DOHH2 (cell line): ENCODE results near the gene SEMA5A.

ENCODE experiments used
- H3F3A ChIP-seq: fragments of 200-600 bp; sonication (generic), shearing (Covaris generic); 2 replicates; pipeline ENCODE4 v1.6.0; 2016; ENCODE audit warnings: antibody characterized with exemption, mild to moderate bottlenecking; ENCODE audit not compliant: control insufficient read depth, insufficient read depth
- H3K27ac ChIP-seq: fragments of 200-600 bp; sonication (generic); 2 replicates; pipeline ENCODE4 v1.5.1; 2014; ENCODE audit warnings: low read depth, mild to moderate bottlenecking, low read length, moderate library complexity
- H3K27me3 ChIP-seq: fragments of 200-600 bp; sonication (generic); 2 replicates; pipeline ENCODE4 v1.6.1; 2014; ENCODE audit warnings: mild to moderate bottlenecking, low read length, mixed read lengths; ENCODE audit not compliant: control insufficient read depth
- H3K36me3 ChIP-seq: fragments of 200-600 bp; sonication (generic); 2 replicates; pipeline ENCODE4 v1.6.1; 2014; ENCODE audit warnings: mild to moderate bottlenecking, low read length, moderate library complexity, mixed read lengths; ENCODE audit not compliant: control insufficient read depth
- H3K4me1 ChIP-seq: fragments of 200-600 bp; sonication (generic); 2 replicates; pipeline ENCODE4 v1.6.1; 2014; ENCODE audit warnings: mild to moderate bottlenecking, low read length, mixed read lengths; ENCODE audit not compliant: control insufficient read depth
- H3K4me2 ChIP-seq: fragments of 200-600 bp; sonication (generic); 2 replicates; pipeline ENCODE4 v1.6.0; 2014; ENCODE audit warnings: mild to moderate bottlenecking, low read length, moderate library complexity
- H3K4me3 ChIP-seq: fragments of 200-600 bp; sonication (generic); 2 replicates; pipeline ENCODE4 v1.5.1; 2014; ENCODE audit warnings: mild to moderate bottlenecking, low read length, mixed read lengths
- H3K79me2 ChIP-seq: fragments of 200-600 bp; sonication (generic); 2 replicates; pipeline ENCODE4 v1.6.1; 2014; ENCODE audit warnings: mild to moderate bottlenecking, low read length, mixed read lengths; ENCODE audit not compliant: control insufficient read depth
- H3K9me2 ChIP-seq: fragments of 200-600 bp; sonication (generic); replicated peaks from 2 replicates; pipeline ENCODE4 v1.6.1; 2014; ENCODE audit warnings: mild to moderate bottlenecking, low read length, mixed read lengths; ENCODE audit not compliant: control insufficient read depth
- H3K9me3 ChIP-seq: fragments of 200-600 bp; sonication (generic); 2 replicates; pipeline ENCODE4 v1.6.1; 2014; ENCODE audit warnings: antibody characterized with exemption, low read length, mixed read lengths; ENCODE audit not compliant: control insufficient read depth, insufficient read depth
- H4K20me1 ChIP-seq: fragments of 200-600 bp; sonication (generic); 2 replicates; pipeline ENCODE4 v1.6.0; 2014; ENCODE audit warnings: low read depth, mild to moderate bottlenecking, antibody characterized with exemption, low read length, moderate library complexity; ENCODE audit not compliant: control insufficient read depth, insufficient read depth
- CTCF ChIP-seq: fragments of 200-600 bp; sonication (generic); IDR thresholded peaks from one replicate; pipeline ENCODE4 v1.5.1; 2014; ENCODE audit warnings: antibody characterized with exemption, mild to moderate bottlenecking, low read depth, low read length; ENCODE audit not compliant: poor library complexity, severe bottlenecking
- EZH2phosphoT487 ChIP-seq: fragments of 200-600 bp; sonication (generic); IDR thresholded peaks from 2 replicates; pipeline ENCODE4 v1.6.1; 2017; ENCODE audit warnings: borderline replicate concordance, mild to moderate bottlenecking, antibody characterized with exemption, low read length, moderate library complexity, mixed read lengths

The SEMA5A gene

DNA sequence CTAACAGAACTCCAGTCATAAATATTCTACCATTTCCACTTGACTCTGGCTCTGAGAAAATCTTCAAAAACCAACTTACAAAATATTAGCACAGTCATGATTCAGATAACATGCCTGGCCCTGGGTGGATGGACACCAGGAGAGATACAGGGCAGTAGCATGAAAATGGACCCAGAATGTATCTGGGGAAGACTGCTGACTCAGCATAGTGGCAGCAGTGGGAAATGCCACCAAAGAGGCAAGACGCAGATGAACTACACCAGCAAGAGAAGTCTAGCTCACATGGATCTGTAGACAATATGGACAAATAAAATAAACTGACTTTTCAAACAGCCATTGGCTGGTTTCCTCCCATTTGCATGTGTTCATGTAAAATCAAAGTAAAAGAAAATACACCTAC is 359.8 kb downstream of the SEMA5A start:
- H3K27ac ChIP-seq, result no peak overlapping the region
- no peak for TF ChIP-seq CTCF
- TF ChIP-seq EZH2phosphoT487, result no peak

GRCh38 chr5:9183992-9184391 is 361.9 kb downstream of the SEMA5A start:
- Histone ChIP-seq H3K36me3 (no peaks in the 10 kb centered on the region), H4K20me1 (no peaks in the 10 kb centered on the region), H3K9me3 (no peaks in the 10 kb centered on the region), H3K27ac (no peak overlapping the region), H3K27me3 (no peaks in the 10 kb centered on the region), H3K9me2 (no peaks in the 10 kb centered on the region), H3F3A (no peaks in the 10 kb centered on the region), H3K4me3 (no peak overlapping the region), H3K4me2 (no peak overlapping the region), H3K4me1 (no peaks in the 10 kb centered on the region), H3K79me2 (no peaks in the 10 kb centered on the region)
- no peak for TF ChIP-seq EZH2phosphoT487
- no peak for TF ChIP-seq CTCF

More for the DNA sequence above, 359.8 kb downstream of the SEMA5A start:
- Histone ChIP-seq H3K4me3 (no peak overlapping the region), H3K4me2 (no peak overlapping the region), H3K4me1 (no peaks in the 10 kb centered on the region), H3K9me2 (no peaks in the 10 kb centered on the region), H3K79me2 (no peaks in the 10 kb centered on the region), H4K20me1 (no peaks in the 10 kb centered on the region), H3K36me3 (no peaks in the 10 kb centered on the region), H3K9me3 (no peaks in the 10 kb centered on the region), H3K27me3 (no peaks in the 10 kb centered on the region), H3F3A (no peaks in the 10 kb centered on the region)

DNA sequence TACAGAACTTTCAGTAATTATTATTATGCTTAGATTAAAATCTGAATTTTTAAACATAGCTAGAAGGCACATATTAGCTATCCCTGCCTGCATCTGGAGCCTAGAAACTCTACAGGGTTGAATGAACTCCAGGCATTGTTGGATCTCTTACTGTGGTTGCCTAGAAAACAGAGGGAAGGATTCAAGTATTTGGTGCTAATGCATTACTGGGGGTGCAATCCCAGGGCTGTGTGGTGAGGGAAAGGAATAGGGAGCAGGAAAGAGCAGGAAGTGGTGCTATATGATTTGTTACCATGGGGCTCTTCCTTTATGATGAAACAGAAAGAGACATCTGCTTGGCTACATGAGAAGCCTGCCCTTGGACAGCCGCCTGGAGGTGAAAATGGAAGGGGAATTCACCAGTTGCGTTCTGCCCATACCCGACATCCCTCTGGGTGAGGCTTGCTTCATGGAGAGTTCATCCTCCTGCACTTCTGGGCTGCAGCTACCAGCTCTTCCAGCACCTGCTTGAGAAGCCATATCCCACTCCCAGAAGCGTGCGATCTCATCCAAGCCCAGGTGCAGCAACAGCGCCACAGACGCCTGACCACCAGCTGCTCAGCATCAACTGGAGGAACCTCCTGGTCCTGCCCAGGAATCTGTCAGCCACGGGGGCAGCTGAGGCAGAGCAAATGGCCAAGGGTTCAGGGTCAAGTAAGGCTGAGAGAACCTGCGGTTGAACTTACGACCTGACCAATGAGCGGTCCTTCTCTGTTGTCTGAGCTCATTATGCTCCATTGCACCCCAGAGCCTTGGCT is 362.8 kb downstream of the SEMA5A start:
- no peaks in the 10 kb centered on the region for H3K9me2 ChIP-seq

More for the DNA sequence above, 362.8 kb downstream of the SEMA5A start:
- no peak overlapping the region for H3K4me3 ChIP-seq
- no peaks in the 10 kb centered on the region for H3K4me1 ChIP-seq
- H3F3A ChIP-seq, result no peaks in the 10 kb centered on the region
- no peak overlapping the region for H3K27ac ChIP-seq
- no peaks in the 10 kb centered on the region for H3K9me3 ChIP-seq
- TF ChIP-seq CTCF, result no peak
- no peak for TF ChIP-seq EZH2phosphoT487
- no peak overlapping the region for H3K4me2 ChIP-seq
- no peaks in the 10 kb centered on the region for H3K36me3 ChIP-seq
- H3K27me3 ChIP-seq, result no peaks in the 10 kb centered on the region
- H4K20me1 ChIP-seq, result no peaks in the 10 kb centered on the region
- H3K79me2 ChIP-seq, result no peaks in the 10 kb centered on the region
